ENCODE measurements around the gene TMEM255B.
"Not testable (repeated sequence)": the region's sequence is repeated elsewhere in the genome, so short reads cannot be mapped to it uniquely, and the experiment has no call there.

- TF ChIP-seq CTCF, EP300, POLR2A (IDR thresholded peaks at IDR 0.05): not testable (repeated sequence)
Observed at GRCh38 chr13:113826446-113826845, 67.4 kb downstream of the TMEM255B start.
